GM18868 (cell line): Measurements from ENCODE around the gene PTGES.

Experiments used
- ATAC-seq: cut with Tn5 transposase; IDR thresholded peaks from one replicate; pipeline ENCODE4 v1.9.1; 2021; ENCODE audit warnings: mild to moderate bottlenecking, moderate library complexity; ENCODE audit not compliant: unreplicated experiment

PTGES gene

GRCh38 chr9:129696944-129697655 is 55.7 kb downstream of the PTGES start:
- no peak for ATAC-seq

DNA sequence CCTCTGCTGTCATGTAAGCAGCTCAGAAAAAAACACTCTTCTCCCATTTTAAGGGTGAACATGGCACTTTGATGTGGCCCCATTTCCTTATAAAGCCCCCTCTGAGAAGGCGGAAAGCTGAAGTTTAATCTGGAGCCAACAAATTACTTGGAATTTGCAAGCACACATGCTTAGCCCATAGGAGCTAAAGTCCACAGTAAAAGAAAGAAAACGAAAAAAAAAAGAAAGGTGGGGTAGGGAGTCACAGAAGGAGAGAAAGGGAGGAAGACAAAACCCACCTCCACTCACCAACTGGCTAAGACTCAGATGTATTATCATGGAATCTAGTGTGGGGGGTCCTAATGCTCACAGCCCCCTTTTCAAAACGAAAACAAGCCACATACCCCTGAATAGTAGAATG is 57.0 kb downstream of the PTGES start:
- no peak for ATAC-seq

- no peak for ATAC-seq
Measured at GRCh38 chr9:129694243-129694646, 58.6 kb downstream of the PTGES start.

DNA sequence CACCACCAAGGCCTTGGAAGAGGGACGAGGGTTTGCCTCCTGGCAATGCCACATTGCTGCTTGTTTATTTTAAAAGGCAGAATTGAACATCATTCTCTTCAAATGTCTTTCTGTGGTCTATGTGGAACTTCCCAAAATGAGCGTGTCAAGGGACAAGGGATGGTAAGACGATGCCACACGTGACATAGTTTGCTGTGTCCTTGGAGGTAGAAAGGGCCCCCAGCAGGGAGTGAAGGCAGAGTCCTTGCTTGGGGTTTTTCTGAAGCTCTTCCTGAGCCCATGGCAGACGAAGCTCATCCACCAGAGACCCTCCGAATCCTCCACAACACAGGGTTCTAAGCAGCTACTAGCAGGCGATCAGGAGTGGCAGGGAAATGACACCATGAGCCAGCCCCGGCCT is 59.1 kb downstream of the PTGES start:
- no peak for ATAC-seq

DNA sequence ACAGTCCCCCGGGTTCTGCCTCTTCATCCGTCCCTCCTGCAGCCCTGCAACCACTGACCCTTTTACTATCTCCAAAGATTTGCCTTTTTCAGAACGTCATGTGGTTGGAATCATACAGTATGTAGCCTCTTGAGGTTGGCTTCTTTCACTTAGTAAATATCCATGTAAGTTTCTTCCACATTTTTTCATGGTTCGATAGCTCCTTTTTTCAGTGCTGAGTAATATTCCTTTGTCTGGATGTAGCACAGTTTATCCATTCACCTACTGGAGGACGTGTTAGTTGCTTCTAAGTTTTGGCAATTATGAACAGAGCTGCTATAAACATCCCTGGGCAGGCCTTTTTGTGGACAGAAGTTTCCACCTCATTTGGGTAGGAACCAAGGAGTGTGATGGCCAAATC is 60.3 kb downstream of the PTGES start:
- no peak for ATAC-seq
